Right lobe of liver (tissue), 6 donors: Measurements from ENCODE around the gene CCKAR. TPM values are rescaled to one million over a fixed set of nuclear protein-coding genes. Genes with fewer than 3 reads are reported as not detected.

Experiments
- ATAC-seq, 4 donors: fragments of 200-7000 bp; cut with Tn5 transposase; one replicate each; pipeline ENCODE4 v1.9.1; 2020; ENCODE audit warnings: mild to moderate bottlenecking in 4 of 4, moderate library complexity in 4 of 4
- DNase-seq, 3 donors: peaks; one replicate each; pipeline ENCODE4 v3.0.0-alpha.2; 2020
- H3K27ac ChIP-seq, 3 donors: fragments of 200-600 bp; one replicate each; pipeline ENCODE4 v1.8.0; 2022
- H3K27me3 ChIP-seq, 2 donors: fragments of 200-600 bp; one replicate each; pipeline ENCODE4 v1.8.0; 2022
- H3K36me3 ChIP-seq, 4 donors: fragments of 200-600 bp; sonication (generic) in 1 of 4; one replicate each; pipeline versions ENCODE4 v1.5.1 to v1.8.0; 2017 to 2022; ENCODE audit warnings: control low read depth in 1 of 4
- H3K4me1 ChIP-seq, 4 donors: fragments of 200-600 bp; sonication (generic) in 1 of 4; one replicate each; pipeline versions ENCODE4 v1.5.1 to v1.8.0; 2017 to 2022; ENCODE audit warnings: control low read depth in 1 of 4
- H3K4me3 ChIP-seq, 3 donors: fragments of 200-600 bp; one replicate each; pipeline ENCODE4 v1.8.0; 2022
- H3K9me3 ChIP-seq, 4 donors: fragments of 200-600 bp; sonication (generic) in 1 of 4; one replicate each; pipeline versions ENCODE4 v1.5.1 to v1.8.0; 2017 to 2022; ENCODE audit warnings: control low read depth in 1 of 4
- POLR2A ChIP-seq: fragments of 450-650 bp; IDR thresholded peaks from one replicate; pipeline ENCODE4 v1.6.1; 2017; ENCODE audit warnings: antibody characterized with exemption, mild to moderate bottlenecking
- WGBS: methylation state at CpG from one replicate; pipeline ENCODE4 v1.1.6; 2018; ENCODE audit warnings: low coverage, low lambda C conversion rate; ENCODE audit not compliant: insufficient coverage; ENCODE audit errors: missing lambda C conversion rate; 5-methylcytosine and 5-hydroxymethylcytosine counted together
- intact Hi-C, 2 donors: fragments of 100-400 bp; cut with DNase I; formaldehyde crosslinking; loops; one replicate each; pipeline versions ENCODE4 v1.11.2 to v1.14.1; 2022
- total RNA-seq, 6 experiments: library from RNA; depleted of rRNA in 2 of 6; stranded (reverse); fragments of >200 nt in 2 of 6; fragmentation: NEBNext Ultra II Directional in 3 of 6; extraction: Animal tissue kit (Norgen Biotek cat#: 25700) in 3 of 6; gene quantifications; one replicate each; pipeline versions ENCODE4 v1.1.0 to v1.2.4, GENCODE V29; 2016 to 2023
- TF ChIP-seq, protein P1 (sequence below), 4 donors: fragments of 200-600 bp in 3 of 4; fragments of 450-650 bp in 1 of 4; IDR thresholded peaks; one replicate each; pipeline versions ENCODE4 v1.5.1 to v1.8.0; 2016 to 2022; ENCODE audit warnings: antibody characterized with exemption in 4 of 4, mild to moderate bottlenecking in 2 of 4
- donor health status: DM: no; HTN: yes; CAD: no.
- donor health status: DM: no; HTN: no; CAD: no.
- donor health status: DM: no; HTN: no; CAD: no.
- donor health status: DM: no; HTN: yes; CAD: no.
- donor health status: DM: no; HTN: yes; CAD: no.

The CCKAR gene
- total RNA-seq, 6 experiments from 2014 or later: not detected

DNA sequence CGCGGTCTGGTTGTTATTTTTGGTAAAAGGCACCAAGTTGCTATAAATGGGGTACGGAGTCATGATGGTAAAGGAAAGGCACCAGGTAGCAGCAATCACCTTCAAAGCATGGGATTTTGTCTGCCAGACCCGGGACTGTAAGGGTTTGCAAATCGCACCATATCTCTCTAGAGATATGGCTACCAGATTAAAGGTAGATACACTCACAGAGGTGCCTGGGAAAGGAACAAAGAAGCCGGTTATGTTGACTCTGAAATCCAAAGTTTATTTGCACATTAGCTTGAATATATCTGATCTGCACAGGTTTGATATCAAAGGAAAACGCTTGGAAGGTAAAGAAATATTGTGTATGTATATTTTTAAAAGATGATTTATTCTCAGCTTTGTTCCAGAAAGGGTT, 4.6 kb downstream of the CCKAR start:
- no peaks in the 10 kb centered on the region for H3K27me3 ChIP-seq
- TF ChIP-seq, protein P1, sequence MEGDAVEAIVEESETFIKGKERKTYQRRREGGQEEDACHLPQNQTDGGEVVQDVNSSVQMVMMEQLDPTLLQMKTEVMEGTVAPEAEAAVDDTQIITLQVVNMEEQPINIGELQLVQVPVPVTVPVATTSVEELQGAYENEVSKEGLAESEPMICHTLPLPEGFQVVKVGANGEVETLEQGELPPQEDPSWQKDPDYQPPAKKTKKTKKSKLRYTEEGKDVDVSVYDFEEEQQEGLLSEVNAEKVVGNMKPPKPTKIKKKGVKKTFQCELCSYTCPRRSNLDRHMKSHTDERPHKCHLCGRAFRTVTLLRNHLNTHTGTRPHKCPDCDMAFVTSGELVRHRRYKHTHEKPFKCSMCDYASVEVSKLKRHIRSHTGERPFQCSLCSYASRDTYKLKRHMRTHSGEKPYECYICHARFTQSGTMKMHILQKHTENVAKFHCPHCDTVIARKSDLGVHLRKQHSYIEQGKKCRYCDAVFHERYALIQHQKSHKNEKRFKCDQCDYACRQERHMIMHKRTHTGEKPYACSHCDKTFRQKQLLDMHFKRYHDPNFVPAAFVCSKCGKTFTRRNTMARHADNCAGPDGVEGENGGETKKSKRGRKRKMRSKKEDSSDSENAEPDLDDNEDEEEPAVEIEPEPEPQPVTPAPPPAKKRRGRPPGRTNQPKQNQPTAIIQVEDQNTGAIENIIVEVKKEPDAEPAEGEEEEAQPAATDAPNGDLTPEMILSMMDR (IDR thresholded peaks at IDR 0.05): no peak
- no peak for TF ChIP-seq POLR2A
- H3K36me3 ChIP-seq: no peaks in the 10 kb centered on the region
- WGBS: 51% methylated on average over 7 of the region's 7 CpGs
- no peak for DNase-seq
- no peaks in the 10 kb centered on the region for H3K4me1 ChIP-seq
- no peak overlapping the region for H3K27ac ChIP-seq
- intact Hi-C loops: no loop called here
- no peak overlapping the region for H3K4me3 ChIP-seq
- H3K9me3 ChIP-seq: no peaks in the 10 kb centered on the region
- ATAC-seq: no peak

- ATAC-seq: no peak
- H3K4me1 ChIP-seq: no peaks in the 10 kb centered on the region
- TF ChIP-seq POLR2A: no peak
- TF ChIP-seq, protein P1 (IDR thresholded peaks at IDR 0.05): no peak
- no peaks in the 10 kb centered on the region for H3K27me3 ChIP-seq
- WGBS: 71% methylated on average over 4 of the region's 5 CpGs
- intact Hi-C loops: no loop called here
- no peaks in the 10 kb centered on the region for H3K9me3 ChIP-seq
- no peak overlapping the region for H3K4me3 ChIP-seq
- H3K36me3 ChIP-seq: no peaks in the 10 kb centered on the region
- DNase-seq: no peak
- H3K27ac ChIP-seq: no peak overlapping the region
Measured at GRCh38 chr4:26484516-26484915, 5.8 kb downstream of the CCKAR start.

DNA sequence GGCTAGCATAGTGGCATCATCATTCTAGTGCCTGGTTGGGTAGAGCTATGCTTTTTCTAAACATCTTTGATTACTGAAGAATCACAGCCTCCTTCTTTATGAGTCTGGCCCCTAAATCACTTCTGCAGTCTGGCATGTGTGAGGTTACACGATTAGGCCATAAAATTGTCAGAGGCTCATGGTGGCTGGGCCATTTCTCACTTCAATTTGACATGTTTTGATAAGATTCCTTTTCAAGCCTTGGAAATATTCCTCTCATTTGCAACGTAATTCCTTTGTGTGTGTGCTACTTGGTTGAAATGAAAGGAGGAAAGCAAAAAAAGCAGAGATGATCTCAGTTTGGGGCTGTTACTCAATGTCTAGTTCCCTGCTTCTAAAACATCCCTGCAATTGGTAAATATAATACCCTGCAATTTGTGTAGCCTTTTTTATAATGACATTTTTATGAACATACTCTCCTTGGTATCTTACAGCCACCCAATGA, 6.2 kb downstream of the CCKAR start:
- Histone ChIP-seq H3K27ac (no peak overlapping the region), H3K36me3 (no peaks in the 10 kb centered on the region), H3K4me1 (no peaks in the 10 kb centered on the region), H3K4me3 (no peak overlapping the region), H3K9me3 (no peaks in the 10 kb centered on the region), H3K27me3 (no peaks in the 10 kb centered on the region)
- 26% methylated on average over 2 of the region's 2 CpGs for WGBS
- no peak for TF ChIP-seq POLR2A
- TF ChIP-seq, protein P1 (IDR thresholded peaks at IDR 0.05): no peak
- DNase-seq: no peak
- intact Hi-C loops: no loop called here
- no peak for ATAC-seq

DNA sequence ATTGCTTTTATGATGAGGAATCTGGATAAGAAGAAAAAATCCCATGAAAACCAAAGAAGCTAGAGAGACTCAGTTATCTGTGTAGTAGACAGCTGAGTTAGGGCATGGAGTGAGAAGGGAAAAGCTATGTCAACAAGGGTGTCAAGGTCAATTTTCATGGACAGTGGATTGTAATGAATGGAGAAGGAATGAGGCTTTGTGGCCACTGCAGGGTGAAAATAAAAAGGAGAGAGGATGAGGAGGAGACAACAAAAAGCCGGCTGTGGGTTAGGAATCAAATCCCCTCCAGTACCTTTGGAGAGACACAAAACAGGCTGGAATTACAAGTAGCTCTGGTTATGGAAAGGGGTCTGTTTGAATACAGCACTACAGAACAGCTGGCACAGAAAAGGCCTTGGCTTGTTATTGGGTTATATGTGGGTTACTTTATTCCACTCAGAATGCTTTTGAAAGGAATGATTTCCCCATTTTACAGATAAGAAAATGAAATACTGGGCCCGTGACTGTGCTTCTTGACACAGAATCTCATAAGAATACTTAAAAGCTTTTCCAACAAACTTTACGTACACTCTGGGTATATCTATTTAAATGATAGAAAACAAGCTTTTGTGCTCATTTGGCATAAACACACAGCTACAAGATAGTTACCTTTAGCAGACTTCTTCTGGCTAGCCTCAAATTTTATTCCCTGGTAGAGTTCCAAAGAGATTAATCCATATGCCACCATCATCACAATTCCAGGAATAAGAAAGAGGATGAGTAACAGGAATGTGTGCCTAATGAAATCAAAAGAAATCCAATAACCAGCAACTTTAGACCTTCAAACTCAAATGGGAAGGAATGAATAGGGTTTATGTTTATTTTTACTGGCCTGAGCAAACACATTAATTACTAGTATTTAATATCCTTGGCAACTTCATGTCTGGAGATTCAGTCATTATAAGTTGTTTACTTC, 7.5 kb downstream of the CCKAR start:
- Histone ChIP-seq H3K9me3 (no peaks in the 10 kb centered on the region), H3K27ac (no peak overlapping the region), H3K27me3 (no peaks in the 10 kb centered on the region), H3K4me3 (no peak overlapping the region), H3K36me3 (no peaks in the 10 kb centered on the region), H3K4me1 (no peaks in the 10 kb centered on the region)
- TF ChIP-seq, protein P1 (IDR thresholded peaks at IDR 0.05): no peak
- TF ChIP-seq POLR2A: no peak
- WGBS: 52% methylated on average over 3 of the region's 3 CpGs
- DNase-seq (no peak), ATAC-seq (no peak)
- intact Hi-C loops: no loop called here
